Measurements from ENCODE around the gene GNAS-AS1.

The GNAS-AS1 gene

DNA sequence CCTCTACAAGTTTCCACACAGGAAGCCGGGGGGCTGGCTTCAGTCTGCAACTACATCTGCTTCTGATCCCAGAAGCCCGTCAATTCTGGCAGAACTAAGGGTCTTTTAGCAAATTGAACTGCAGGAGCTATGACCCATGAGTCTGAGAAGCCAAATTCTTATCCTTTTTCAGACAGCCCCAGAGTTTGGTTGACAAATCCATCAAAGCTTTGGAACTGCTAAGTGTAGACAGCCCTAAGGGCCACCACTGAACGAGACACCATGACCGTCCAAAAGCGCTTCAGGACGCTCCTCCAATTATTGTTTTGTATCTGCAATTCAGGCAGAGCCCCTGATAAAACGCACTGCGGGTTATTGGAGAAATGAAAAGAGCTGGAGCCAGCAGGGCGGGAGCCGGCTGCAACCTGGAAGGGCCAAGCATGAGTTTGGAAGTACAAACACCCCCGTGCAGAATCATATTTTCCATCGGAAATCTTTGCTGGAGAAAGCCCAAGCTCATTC lies 67.1 kb downstream of the GNAS-AS1 start:
- no peak overlapping the region for H3K4me3 ChIP-seq (ENCODE audit: low read length)
- TF ChIP-seq, protein P1, sequence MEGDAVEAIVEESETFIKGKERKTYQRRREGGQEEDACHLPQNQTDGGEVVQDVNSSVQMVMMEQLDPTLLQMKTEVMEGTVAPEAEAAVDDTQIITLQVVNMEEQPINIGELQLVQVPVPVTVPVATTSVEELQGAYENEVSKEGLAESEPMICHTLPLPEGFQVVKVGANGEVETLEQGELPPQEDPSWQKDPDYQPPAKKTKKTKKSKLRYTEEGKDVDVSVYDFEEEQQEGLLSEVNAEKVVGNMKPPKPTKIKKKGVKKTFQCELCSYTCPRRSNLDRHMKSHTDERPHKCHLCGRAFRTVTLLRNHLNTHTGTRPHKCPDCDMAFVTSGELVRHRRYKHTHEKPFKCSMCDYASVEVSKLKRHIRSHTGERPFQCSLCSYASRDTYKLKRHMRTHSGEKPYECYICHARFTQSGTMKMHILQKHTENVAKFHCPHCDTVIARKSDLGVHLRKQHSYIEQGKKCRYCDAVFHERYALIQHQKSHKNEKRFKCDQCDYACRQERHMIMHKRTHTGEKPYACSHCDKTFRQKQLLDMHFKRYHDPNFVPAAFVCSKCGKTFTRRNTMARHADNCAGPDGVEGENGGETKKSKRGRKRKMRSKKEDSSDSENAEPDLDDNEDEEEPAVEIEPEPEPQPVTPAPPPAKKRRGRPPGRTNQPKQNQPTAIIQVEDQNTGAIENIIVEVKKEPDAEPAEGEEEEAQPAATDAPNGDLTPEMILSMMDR (conservative IDR thresholded peaks at IDR 0.05; ENCODE audit: low read depth, low read length), result no peak
- no peak for DNase-seq (ENCODE audit: low read depth)

DNA sequence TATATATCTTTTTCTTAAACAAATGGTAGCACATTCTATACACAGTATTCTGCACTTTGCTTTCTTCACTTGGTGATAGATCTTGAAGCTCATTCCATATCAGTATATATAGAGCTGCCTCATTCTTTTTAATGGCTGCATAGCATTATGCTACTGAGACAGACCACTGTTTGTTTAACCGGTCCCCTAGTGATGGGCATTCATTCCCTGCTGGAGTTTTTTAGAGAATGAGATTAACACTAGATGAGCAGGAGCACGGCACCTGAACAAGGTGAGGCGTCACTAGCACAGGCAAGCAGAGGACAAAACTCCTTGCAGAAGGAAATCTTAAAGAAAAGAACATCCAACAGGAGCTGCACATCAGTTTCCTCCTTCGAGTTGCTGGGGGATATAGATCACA lies 69.6 kb downstream of the GNAS-AS1 start:
- DNase-seq (ENCODE audit: low read depth), result no peak
- H3K4me3 ChIP-seq (ENCODE audit: low read length), result no peak overlapping the region
- TF ChIP-seq, protein P1 (conservative IDR thresholded peaks at IDR 0.05; ENCODE audit: low read depth, low read length), result no peak

DNA sequence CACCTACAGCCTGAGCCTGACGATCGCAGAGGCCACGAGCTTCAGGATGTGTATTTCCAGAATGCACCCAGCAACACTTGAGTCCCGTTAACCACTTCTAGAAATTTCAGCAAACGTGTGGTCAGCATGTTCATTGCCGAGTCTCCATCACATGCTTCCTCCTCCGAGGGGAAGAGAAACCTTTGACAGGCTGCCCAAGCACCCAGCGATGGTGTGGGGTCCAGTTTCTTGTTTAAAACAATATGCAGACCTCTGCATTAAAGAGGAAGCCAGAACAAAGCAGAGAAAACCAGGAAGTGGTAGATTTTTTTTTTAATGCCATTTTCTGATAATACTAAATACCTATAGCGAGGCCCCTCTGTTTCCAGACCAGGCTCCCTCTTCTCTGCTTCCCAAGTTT lies 71.9 kb downstream of the GNAS-AS1 start:
- no peak for DNase-seq (ENCODE audit: low read depth)
- no peak overlapping the region for H3K4me3 ChIP-seq (ENCODE audit: low read length)
- TF ChIP-seq, protein P1 (conservative IDR thresholded peaks at IDR 0.05; ENCODE audit: low read depth, low read length), result no peak

DNA sequence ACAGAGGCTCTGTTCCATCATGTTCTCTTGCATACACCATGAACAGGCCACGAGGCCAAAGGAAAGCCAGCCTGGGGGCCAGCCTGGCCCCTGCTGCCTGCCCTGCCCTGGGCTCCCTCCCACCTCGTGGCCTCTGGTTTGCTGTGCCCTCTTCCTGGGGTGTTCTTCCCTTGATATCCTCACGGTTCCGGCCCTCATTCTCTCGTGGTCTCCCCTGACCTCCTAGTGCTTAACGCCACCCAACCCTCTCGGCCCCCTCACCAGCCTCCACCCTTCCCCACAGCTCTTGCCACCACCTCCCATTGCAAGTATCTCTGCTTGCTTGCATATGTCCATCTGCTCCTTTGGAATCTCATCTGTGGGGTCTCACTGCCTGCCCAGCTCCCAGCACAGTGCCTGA lies 73.0 kb downstream of the GNAS-AS1 start:
- TF ChIP-seq, protein P1 (conservative IDR thresholded peaks at IDR 0.05; ENCODE audit: low read depth, low read length), result no peak
- no peak for DNase-seq (ENCODE audit: low read depth)
- H3K4me3 ChIP-seq (ENCODE audit: low read length), result no peak overlapping the region

DNA sequence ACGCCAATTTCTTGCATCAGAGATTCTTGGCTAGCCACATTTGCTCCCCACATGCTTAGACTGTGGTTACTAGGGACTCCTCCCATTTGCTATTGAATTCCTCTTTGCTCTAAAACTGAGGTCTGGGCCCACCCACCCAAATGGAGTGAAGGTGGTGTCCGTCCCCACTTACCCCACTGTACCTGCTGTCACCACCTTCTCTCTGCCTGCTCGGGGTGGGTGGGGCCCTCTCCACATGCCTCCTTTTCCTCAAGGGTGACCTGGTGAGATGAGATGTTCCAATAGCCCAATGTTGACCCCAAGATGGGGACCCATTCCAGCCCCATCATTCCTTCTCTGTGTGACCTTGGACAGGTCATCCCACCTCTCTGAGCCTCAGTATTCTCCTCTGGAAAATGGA lies 74.6 kb downstream of the GNAS-AS1 start:
- H3K4me3 ChIP-seq (ENCODE audit: low read length), result no peak overlapping the region
- no peak for DNase-seq (ENCODE audit: low read depth)
- TF ChIP-seq, protein P1 (conservative IDR thresholded peaks at IDR 0.05; ENCODE audit: low read depth, low read length), result no peak

DNA sequence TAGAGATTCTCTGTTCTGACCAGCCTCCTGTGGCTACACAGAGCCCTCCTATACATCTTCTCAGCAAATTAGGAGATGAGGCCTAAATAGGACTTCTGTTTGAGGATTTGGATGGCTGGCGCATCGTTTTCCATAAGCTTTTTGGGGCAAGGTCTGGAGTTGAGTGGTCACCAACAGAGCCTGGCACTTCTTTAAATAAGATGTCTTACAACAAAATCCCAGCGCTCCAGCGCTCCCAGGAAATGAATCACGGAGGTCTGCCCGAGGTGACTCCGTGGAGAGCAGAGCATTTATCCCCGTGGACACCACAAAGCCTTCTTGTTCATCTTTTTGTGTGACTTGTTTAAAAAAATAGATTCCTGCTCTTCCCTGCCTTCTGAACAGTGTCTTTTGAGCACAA lies 75.3 kb downstream of the GNAS-AS1 start:
- H3K4me3 ChIP-seq (ENCODE audit: low read length), result no peak overlapping the region
- no peak for DNase-seq (ENCODE audit: low read depth)
- TF ChIP-seq, protein P1 (conservative IDR thresholded peaks at IDR 0.05; ENCODE audit: low read depth, low read length), result no peak

DNA sequence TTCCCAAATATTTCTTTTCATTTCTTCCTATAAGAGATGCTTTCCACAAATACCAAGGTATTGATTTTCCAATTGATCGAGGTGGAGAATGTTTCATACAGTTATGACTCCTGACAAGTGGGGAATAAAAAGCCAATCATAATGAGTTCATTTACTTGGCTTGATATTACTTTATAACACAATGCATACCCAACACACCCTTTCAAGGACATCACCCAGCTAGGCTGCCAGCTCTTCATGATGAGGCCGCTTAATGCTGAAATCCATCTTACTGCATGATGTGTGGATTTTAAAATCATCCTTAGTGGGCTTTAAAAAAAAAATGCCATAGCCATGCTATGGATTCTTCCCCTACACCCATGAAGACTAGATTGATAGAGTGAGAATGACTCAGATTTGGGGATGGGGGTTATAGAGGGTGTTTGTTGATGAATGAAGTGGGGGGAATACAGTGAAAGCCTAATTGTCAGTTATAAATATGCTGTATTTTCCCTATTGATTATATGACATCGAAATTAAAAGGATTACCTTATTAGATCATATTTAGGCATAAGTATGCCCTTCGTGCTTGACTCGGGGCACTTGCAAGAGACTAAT lies 75.9 kb downstream of the GNAS-AS1 start:
- DNase-seq (ENCODE audit: low read depth), result no peak
- no peak overlapping the region for H3K4me3 ChIP-seq (ENCODE audit: low read length)
- TF ChIP-seq, protein P1 (conservative IDR thresholded peaks at IDR 0.05; ENCODE audit: low read depth, low read length), result no peak

Data from retinal pigment epithelial cell (primary cell).